OCI-LY3 (cell line): ENCODE results near the gene MAGEA3.
"Not testable (repeated sequence)": the region's sequence is repeated elsewhere in the genome, so short reads cannot be mapped to it uniquely, and the experiment has no call there.

Source experiments
- H2AFZ ChIP-seq: fragments of 200-600, 300-600 bp; shearing (Covaris generic); 2 replicates; pipeline ENCODE4 v1.6.0; 2014; ENCODE audit warnings: antibody characterized with exemption, low read depth, low read length
- H3K27ac ChIP-seq: fragments of 200-600, 300-600 bp; sonication (generic); 2 replicates; pipeline ENCODE4 v1.5.1; 2014; ENCODE audit warnings: mild to moderate bottlenecking, low read length, moderate library complexity, mixed read lengths
- H3K27me3 ChIP-seq: fragments of 200-600, 300-600 bp; sonication (generic); 2 replicates; pipeline ENCODE4 v1.6.1; 2014; ENCODE audit warnings: low read depth, low read length, mixed read lengths
- H3K36me3 ChIP-seq: fragments of 200-600, 300-600 bp; sonication (generic); replicated peaks from 2 replicates; pipeline ENCODE3; 2014; ENCODE audit warnings: low read depth, low read length, mixed read lengths
- H3K4me1 ChIP-seq: fragments of 300-600, 200-600 bp; sonication (generic); 2 replicates; pipeline ENCODE4 v1.6.1; 2014; ENCODE audit warnings: low read length, mixed read lengths
- H3K4me2 ChIP-seq: fragments of 200-600, 300-600 bp; sonication (generic); 2 replicates; pipeline ENCODE4 v1.6.1; 2014; ENCODE audit warnings: low read length, mixed read lengths
- H3K4me3 ChIP-seq: fragments of 300-600, 200-600 bp; sonication (generic); 2 replicates; pipeline ENCODE4 v1.5.1; 2014; ENCODE audit warnings: antibody characterized with exemption, mild to moderate bottlenecking, low read length, moderate library complexity
- H3K79me2 ChIP-seq: fragments of 300-600, 200-600 bp; shearing (Covaris generic); 2 replicates; pipeline ENCODE4 v1.6.1; 2014; ENCODE audit warnings: mild to moderate bottlenecking, low read length, mixed read lengths
- H3K9ac ChIP-seq: fragments of 300-600, 200-600 bp; shearing (Covaris generic); 2 replicates; pipeline ENCODE4 v1.6.0; 2014; ENCODE audit warnings: mild to moderate bottlenecking, low read length, moderate library complexity
- H3K9me3 ChIP-seq: fragments of 200-600, 300-600 bp; shearing (Covaris generic); 2 replicates; pipeline ENCODE4 v1.6.1; 2014; ENCODE audit warnings: low read length, mixed read lengths; ENCODE audit not compliant: insufficient read depth
- H4K20me1 ChIP-seq: fragments of 200-600, 300-600 bp; sonication (generic); 2 replicates; pipeline ENCODE4 v1.6.1; 2016; ENCODE audit warnings: low read length, mixed read lengths; ENCODE audit not compliant: insufficient read depth
- CTCF ChIP-seq: fragments of 200-600, 300-600 bp; sonication (generic); IDR thresholded peaks from 2 replicates; pipeline ENCODE4 v1.5.1; 2014; ENCODE audit warnings: antibody characterized with exemption, low read length, low read depth
- EZH2phosphoT487 ChIP-seq: fragments of 200-600 bp; shearing (Covaris generic); IDR thresholded peaks from 2 replicates; pipeline ENCODE4 v1.6.1; 2018; ENCODE audit warnings: antibody characterized with exemption, mixed run types, low read depth

Gene MAGEA3

DNA sequence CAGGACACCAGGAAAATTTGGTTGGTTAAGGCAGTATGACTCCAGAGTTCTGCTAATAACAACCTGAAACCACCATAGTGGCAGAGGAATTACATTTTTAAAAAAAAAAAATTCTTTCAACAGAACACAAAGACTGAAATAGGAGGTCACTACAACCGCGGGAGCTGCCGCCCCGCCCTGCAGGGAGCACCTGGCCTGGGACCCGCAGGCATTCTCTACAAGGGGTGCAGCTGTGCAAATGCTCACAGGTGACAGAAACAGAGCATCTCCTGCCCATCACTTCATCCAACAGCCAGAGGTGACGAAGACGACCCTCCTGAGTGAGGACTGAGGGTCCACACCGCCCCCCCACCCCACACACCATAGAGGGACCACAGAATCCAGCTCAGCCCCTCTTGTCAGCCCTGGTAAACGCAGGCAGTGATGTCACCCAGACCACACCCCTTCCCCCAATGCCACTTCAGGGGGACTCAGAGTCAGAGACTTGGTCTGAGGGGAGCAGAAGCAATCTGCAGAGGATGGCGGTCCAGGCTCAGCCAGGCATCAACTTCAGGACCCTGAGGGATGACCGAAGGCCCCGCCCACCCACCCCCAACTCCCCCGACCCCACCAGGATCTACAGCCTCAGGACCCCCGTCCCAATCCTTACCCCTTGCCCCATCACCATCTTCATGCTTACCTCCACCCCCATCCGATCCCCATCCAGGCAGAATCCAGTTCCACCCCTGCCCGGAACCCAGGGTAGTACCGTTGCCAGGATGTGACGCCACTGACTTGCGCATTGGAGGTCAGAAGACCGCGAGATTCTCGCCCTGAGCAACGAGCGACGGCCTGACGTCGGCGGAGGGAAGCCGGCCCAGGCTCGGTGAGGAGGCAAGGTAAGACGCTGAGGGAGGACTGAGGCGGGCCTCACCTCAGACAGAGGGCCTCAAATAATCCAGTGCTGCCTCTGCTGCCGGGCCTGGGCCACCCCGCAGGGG, at the start of gene MAGEA3:
TSS of gene MAGEA3 (plus strand) at position 843 of the 980 bp plus-strand sequence. CDS start 2,039 bp downstream, outside the sequence.
- H3K9ac ChIP-seq, H3K27ac ChIP-seq, H3K36me3 ChIP-seq, H3K4me2 ChIP-seq, H3K4me3 ChIP-seq, H3K27me3 ChIP-seq, H3K4me1 ChIP-seq, H3K9me3 ChIP-seq, H3K79me2 ChIP-seq, H2AFZ ChIP-seq, H4K20me1 ChIP-seq: not testable (repeated sequence)

GRCh38 chrX:152652060-152652459, 46.5 kb upstream of the MAGEA3 start:
- H3K9me3 ChIP-seq, result no peaks in the 10 kb centered on the region
- no peak overlapping the region for H3K4me2 ChIP-seq
- no peaks in the 10 kb centered on the region for H4K20me1 ChIP-seq
- no peak overlapping the region for H3K4me3 ChIP-seq
- H3K36me3 ChIP-seq, result no peaks in the 10 kb centered on the region
- no peak overlapping the region for H3K27ac ChIP-seq
- no peaks in the 10 kb centered on the region; the same call in 1 of the 2 replicates for H3K4me1 ChIP-seq
- H2AFZ ChIP-seq, result no peak overlapping the region
- no peaks in the 10 kb centered on the region for H3K27me3 ChIP-seq
- TF ChIP-seq CTCF (no peak), EZH2phosphoT487 (no peak)
- H3K79me2 ChIP-seq, result no peaks in the 10 kb centered on the region
- H3K9ac ChIP-seq, result no peak overlapping the region

DNA sequence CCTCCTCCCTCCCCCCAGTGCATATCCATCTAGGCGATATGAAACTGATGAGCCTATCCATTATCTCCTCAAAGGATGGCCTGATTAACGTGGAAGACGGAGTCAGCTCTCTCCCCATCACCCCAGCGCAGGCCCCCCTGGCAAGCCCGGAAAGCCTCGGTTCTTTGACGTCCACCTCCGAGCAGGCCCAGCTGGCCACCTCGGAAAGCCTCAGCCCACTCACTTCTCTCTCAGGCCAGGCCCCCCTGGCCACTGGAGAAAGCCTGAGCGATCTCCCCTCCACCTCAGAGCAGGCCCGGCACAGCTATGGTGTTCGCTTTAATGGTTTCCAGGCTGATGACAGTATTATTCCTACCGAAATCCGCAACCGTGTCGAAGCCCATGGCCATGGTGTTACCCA, 46.1 kb upstream of the MAGEA3 start:
- H2AFZ ChIP-seq, result no peak overlapping the region
- no peak overlapping the region for H3K27ac ChIP-seq
- H3K36me3 ChIP-seq, result no peaks in the 10 kb centered on the region
- TF ChIP-seq EZH2phosphoT487 (no peak), CTCF (no peak)
- H3K9ac ChIP-seq, result no peak overlapping the region
- H3K79me2 ChIP-seq, result no peaks in the 10 kb centered on the region
- no peaks in the 10 kb centered on the region for H3K27me3 ChIP-seq
- no peak overlapping the region for H3K4me2 ChIP-seq
- no peaks in the 10 kb centered on the region for H3K9me3 ChIP-seq
- H3K4me3 ChIP-seq, result no peak overlapping the region
- H3K4me1 ChIP-seq, result no peaks in the 10 kb centered on the region
- H4K20me1 ChIP-seq, result no peaks in the 10 kb centered on the region

DNA sequence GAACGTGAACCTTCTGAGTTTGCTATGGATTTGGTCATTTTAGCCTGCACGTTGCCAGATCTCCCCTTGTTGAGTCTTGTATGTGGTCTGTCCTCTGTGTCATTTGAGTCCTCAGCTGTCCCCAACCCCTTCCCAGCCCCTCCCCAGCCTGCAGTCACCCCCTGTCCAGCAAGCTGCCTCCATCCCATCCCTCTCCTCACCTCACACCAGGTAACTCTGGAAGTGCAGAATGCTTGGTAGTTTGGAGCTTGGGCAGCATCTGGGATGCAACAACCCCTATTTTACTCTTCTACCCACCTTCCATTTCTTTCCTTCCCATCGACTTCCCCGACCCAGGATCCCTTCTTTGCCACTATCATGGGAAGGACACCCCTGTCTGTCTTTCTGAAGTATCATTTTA, 42.5 kb upstream of the MAGEA3 start:
- no peak overlapping the region for H3K9ac ChIP-seq
- H3K4me1 ChIP-seq, result no peaks in the 10 kb centered on the region
- H3K27ac ChIP-seq, result no peak overlapping the region
- H3K36me3 ChIP-seq, result no peaks in the 10 kb centered on the region
- no peak for TF ChIP-seq CTCF
- no peak for TF ChIP-seq EZH2phosphoT487
- no peaks in the 10 kb centered on the region for H4K20me1 ChIP-seq
- H3K4me3 ChIP-seq, result no peak overlapping the region
- H3K79me2 ChIP-seq, result no peaks in the 10 kb centered on the region
- no peak overlapping the region for H3K4me2 ChIP-seq
- H2AFZ ChIP-seq, result no peak overlapping the region
- no peaks in the 10 kb centered on the region for H3K27me3 ChIP-seq
- H3K9me3 ChIP-seq, result no peaks in the 10 kb centered on the region
